K562 (cell line): ENCODE data around the gene CLIP4. TPM values are rescaled to one million over a fixed set of nuclear protein-coding genes. Genes with fewer than 3 reads are reported as not detected.

Experiments
- ATAC-seq: fragments of 200-7000 bp; cut with Tn5 transposase; 3 replicates; pipeline ENCODE4 v1.9.1; 2020; ENCODE audit warnings: moderate library complexity
- BruUV-seq: library from RNA; stranded (reverse); fragments of 400-500 nt; replicated peaks from 2 replicates; lab custom pipeline; 2021; lab: Mats Ljungman, UMichigan
- CTCF ChIA-PET: fragments of 300-600 bp; formaldehyde crosslinking; extraction: SDS; loops from one replicate; lab custom pipeline; 2021; ENCODE audit warnings: low intra/inter-chr PET ratio; lab: Yijun Ruan, JAX
- POLR2A ChIA-PET: fragments of 300-600, 350-650 bp; sonication (Branson Sonifier 250); formaldehyde crosslinking; extraction: SDS; loops from one replicate; lab custom pipeline; 2021; ENCODE audit warnings: antibody characterized with exemption, inconsistent platforms; lab: Yijun Ruan, JAX
- DNase-seq, 4 experiments: peaks; one replicate each; pipeline versions ENCODE4 v3.0.0 to v3.0.0-alpha.2; 2011 to 2018; ENCODE audit warnings: low spot score in 3 of 4, mixed read lengths in 3 of 4; ENCODE audit errors: extremely low read depth in 1 of 4
- FAIRE-seq: peaks from 2 replicates; lab custom pipeline; 2011; peaks lifted over from hg19 to GRCh38; lab: Jason Lieb, UNC
- H2AFZ ChIP-seq: 2 replicates; pipeline ENCODE4 v1.6.0; 2011; ENCODE audit warnings: low read depth, low read length, control low read depth, inconsistent platforms
- H3K27ac ChIP-seq: fragments of 200-600 bp; 3 replicates; pipeline ENCODE4 v1.8.0; 2011; ENCODE audit warnings: low read depth, mild to moderate bottlenecking, control low read depth, inconsistent platforms, low read length, moderate library complexity, mixed read lengths; ENCODE audit errors: extremely low read depth
- H3K27me3 ChIP-seq, 2 experiments: fragments of 300-600 bp in 1 of 2; 2 replicates in 1 of 2; 3 replicates in 1 of 2; pipeline versions ENCODE4 v1.6.0 to v1.8.0; 2011; ENCODE audit warnings: inconsistent platforms in 2 of 2, low read length in 2 of 2, mild to moderate bottlenecking in 1 of 2, mixed read lengths in 1 of 2, moderate library complexity in 1 of 2; ENCODE audit not compliant: control insufficient read depth in 2 of 2, insufficient read depth in 2 of 2
- H3K36me3 ChIP-seq: fragments of 300-600 bp; 3 replicates; pipeline ENCODE4 v1.8.0; 2011; ENCODE audit warnings: mild to moderate bottlenecking, low read length, inconsistent platforms; ENCODE audit not compliant: control insufficient read depth, insufficient read depth
- H3K4me1 ChIP-seq, 2 experiments: fragments of 200-600 bp in 1 of 2; replicated peaks in 1 of 2; 2 replicates in 1 of 2; 3 replicates in 1 of 2; pipeline versions ENCODE4 v1.5.1 to v1.8.0; 2011; ENCODE audit warnings: inconsistent platforms in 2 of 2, low read length in 2 of 2, mild to moderate bottlenecking in 1 of 2, mixed read lengths in 1 of 2, moderate library complexity in 1 of 2; ENCODE audit not compliant: control insufficient read depth in 2 of 2, insufficient read depth in 2 of 2
- H3K4me2 ChIP-seq: 2 replicates; pipeline ENCODE4 v1.6.1; 2011; ENCODE audit warnings: low read length, control low read depth, inconsistent platforms, mixed read lengths; ENCODE audit not compliant: insufficient read depth
- H3K4me3 ChIP-seq: fragments of 200-600 bp; sonication (generic), shearing (Covaris generic); 2 replicates; pipeline ENCODE4 v1.5.1; 2016; ENCODE audit warnings: control low read depth, inconsistent platforms
- H3K79me2 ChIP-seq: fragments of 200-600 bp; 3 replicates; pipeline ENCODE4 v1.8.0; 2011; ENCODE audit warnings: low read length, inconsistent platforms; ENCODE audit not compliant: control insufficient read depth, insufficient read depth
- H3K9ac ChIP-seq, 2 experiments: 2 replicates each; pipeline versions ENCODE4 v1.6.0 to v1.6.1; 2011; ENCODE audit warnings: low read depth in 2 of 2, low read length in 2 of 2, control low read depth in 1 of 2, inconsistent platforms in 1 of 2, mild to moderate bottlenecking in 1 of 2, mixed read lengths in 1 of 2; ENCODE audit not compliant: insufficient read depth in 1 of 2
- H3K9me1 ChIP-seq: one replicate; pipeline ENCODE4 v1.6.0; 2011; ENCODE audit warnings: inconsistent platforms, mild to moderate bottlenecking, low read length, moderate library complexity; ENCODE audit not compliant: control insufficient read depth, insufficient read depth
- H3K9me3 ChIP-seq: replicated peaks from 2 replicates; pipeline ENCODE4 v1.5.1; 2011; ENCODE audit warnings: low read depth, low read length, inconsistent platforms; ENCODE audit not compliant: control insufficient read depth, insufficient read depth
- H4K20me1 ChIP-seq: replicated peaks from 2 replicates; pipeline ENCODE4 v1.6.1; 2011; ENCODE audit warnings: low read length, inconsistent platforms, mixed read lengths; ENCODE audit not compliant: control insufficient read depth, insufficient read depth
- CEBPB ChIP-seq: fragments of 450-650 bp; IDR thresholded peaks from 2 replicates; pipeline ENCODE4 v1.6.1; 2016; ENCODE audit warnings: missing genetic modification characterization, missing compliant biosample characterization
- CEBPG ChIP-seq, 3 experiments: fragments of 200-800 bp in 1 of 3; sonication (Bioruptor generic) in 1 of 3; sonication (generic) in 1 of 3; formaldehyde crosslinking in 1 of 3; IDR thresholded peaks in 2 of 3; conservative IDR thresholded peaks in 1 of 3; 2 replicates each; pipeline versions ENCODE4 v1.6.1 to v1.8.0; 2016 to 2022; ENCODE audit warnings: missing compliant biosample characterization in 2 of 3, missing genetic modification characterization in 2 of 3, mild to moderate bottlenecking in 1 of 3, missing genetic modification reagents in 1 of 3
- FOXA1 ChIP-seq: fragments of 450-650 bp; IDR thresholded peaks from 2 replicates; pipeline ENCODE4 v1.6.1; 2016; ENCODE audit warnings: mild to moderate bottlenecking, borderline replicate concordance
- FOXJ3 ChIP-seq: sonication (generic); formaldehyde crosslinking; IDR thresholded peaks from 2 replicates; pipeline ENCODE4 v1.4.0; 2020; ENCODE audit warnings: mild to moderate bottlenecking, missing genetic modification reagents
- NCOA1 ChIP-seq: fragments of 450-650 bp; IDR thresholded peaks from 2 replicates; pipeline ENCODE4 v1.6.1; 2016; ENCODE audit warnings: low read depth
- NR2F6 ChIP-seq: fragments of 450-650 bp; formaldehyde crosslinking; IDR thresholded peaks from 2 replicates; pipeline ENCODE4 v1.4.0; 2020; ENCODE audit warnings: mild to moderate bottlenecking
- PYGO2 ChIP-seq: fragments of 450-650 bp; IDR thresholded peaks from 2 replicates; pipeline ENCODE4 v1.6.1; 2016; ENCODE audit warnings: mild to moderate bottlenecking, missing genetic modification characterization, moderate library complexity, missing compliant biosample characterization
- XRCC3 ChIP-seq: fragments of 450-650 bp; IDR thresholded peaks from 2 replicates; pipeline ENCODE4 v1.6.1; 2017; ENCODE audit warnings: mild to moderate bottlenecking, moderate library complexity
- ZBTB17 ChIP-seq: fragments of 450-650 bp; formaldehyde crosslinking; IDR thresholded peaks from 2 replicates; pipeline ENCODE4 v1.4.0; 2020; ENCODE audit warnings: mild to moderate bottlenecking
- ZNF431 ChIP-seq: sonication (generic); formaldehyde crosslinking; IDR thresholded peaks from 2 replicates; pipeline ENCODE4 v1.8.0; 2022; ENCODE audit warnings: mild to moderate bottlenecking, missing genetic modification reagents
- ZNF699 ChIP-seq: fragments of 250-450 bp; sonication (Bioruptor Pico); IDR thresholded peaks from 2 replicates; pipeline ENCODE4 v1.8.0; 2021; ENCODE audit warnings: mild to moderate bottlenecking, moderate library complexity; ENCODE audit not compliant: insufficient replicate concordance
- ZNF75A ChIP-seq: fragments of 450-650 bp; formaldehyde crosslinking; IDR thresholded peaks from 2 replicates; pipeline ENCODE4 v1.4.0; 2020; ENCODE audit warnings: mild to moderate bottlenecking
- WGBS: fragments of 100-300 bp; shearing (Covaris generic); methylation state at CpG from one replicate; pipeline ENCODE4 v1.1.6; 2016; ENCODE audit warnings: low coverage, mixed read lengths; ENCODE audit not compliant: insufficient coverage; ENCODE audit errors: missing lambda C conversion rate; 5-methylcytosine and 5-hydroxymethylcytosine counted together
- in situ Hi-C: fragments of 300-500 bp; cut with MboI; formaldehyde crosslinking; loops from 4 replicates; pipeline ENCODE4 v1.15.0; 2018; ENCODE audit warnings: inconsistent platforms, mixed read lengths
- intact Hi-C: fragments of 100-400 bp; cut with micrococcal nuclease; formaldehyde crosslinking; loops from 2 replicates; pipeline ENCODE4 v1.14.2; 2022
- polyA plus RNA-seq, 8 experiments: library from polyadenylated mRNA; depleted of rRNA in 4 of 8; stranded (reverse) in 5 of 8; unstranded in 3 of 8; fragments of >200 nt; fragmentation: Nextera tagmentation in 2 of 8; fragmentation: Illumina TruSeq in 1 of 8; extraction: Ambion mirVana in 2 of 8; extraction: Trizol in 1 of 8; gene quantifications; 2 replicates each; pipeline versions ENCODE4 v1.2.1 to v1.2.3, GENCODE V29; 2011 to 2014; ENCODE audit warnings: inconsistent platforms in 1 of 8, missing spikeins in 1 of 8
- total RNA-seq, 7 experiments: library from RNA; depleted of rRNA in 6 of 7; stranded (reverse); fragments of >200 nt in 6 of 7; fragmentation: Illumina TruSeq in 2 of 7; extraction: Trizol in 2 of 7; gene quantifications; 2 replicates each; pipeline versions ENCODE4 v1.2.1 to v1.2.3, GENCODE V29; 2011 to 2021; ENCODE audit warnings: low replicate concordance in 1 of 7
- TF ChIP-seq, protein P1 (sequence below): fragments of 250-450 bp; sonication (Bioruptor Pico); IDR thresholded peaks from 2 replicates; pipeline ENCODE4 v1.9.0; 2021; ENCODE audit warnings: mild to moderate bottlenecking
- TF ChIP-seq, protein P2 (sequence below), 3 experiments: IDR thresholded peaks in 2 of 3; conservative IDR thresholded peaks in 1 of 3; 2 replicates each; pipeline ENCODE4 v1.5.1; 2011 to 2012; ENCODE audit warnings: low read length in 3 of 3, mild to moderate bottlenecking in 3 of 3, control low read depth in 2 of 3, improper control_type of control experiment in 1 of 3, inconsistent platforms in 1 of 3, low read depth in 1 of 3, mixed read lengths in 1 of 3, moderate library complexity in 1 of 3; ENCODE audit not compliant: insufficient read depth in 2 of 3

Gene CLIP4
- total and polyA plus RNA-seq, 9 of the 15 experiments (the other 6 are each of a cell fraction or from before 2014, with no cell fraction given): 0.03 to 0.38 (median 0.13) TPM; not detected in 5

DNA sequence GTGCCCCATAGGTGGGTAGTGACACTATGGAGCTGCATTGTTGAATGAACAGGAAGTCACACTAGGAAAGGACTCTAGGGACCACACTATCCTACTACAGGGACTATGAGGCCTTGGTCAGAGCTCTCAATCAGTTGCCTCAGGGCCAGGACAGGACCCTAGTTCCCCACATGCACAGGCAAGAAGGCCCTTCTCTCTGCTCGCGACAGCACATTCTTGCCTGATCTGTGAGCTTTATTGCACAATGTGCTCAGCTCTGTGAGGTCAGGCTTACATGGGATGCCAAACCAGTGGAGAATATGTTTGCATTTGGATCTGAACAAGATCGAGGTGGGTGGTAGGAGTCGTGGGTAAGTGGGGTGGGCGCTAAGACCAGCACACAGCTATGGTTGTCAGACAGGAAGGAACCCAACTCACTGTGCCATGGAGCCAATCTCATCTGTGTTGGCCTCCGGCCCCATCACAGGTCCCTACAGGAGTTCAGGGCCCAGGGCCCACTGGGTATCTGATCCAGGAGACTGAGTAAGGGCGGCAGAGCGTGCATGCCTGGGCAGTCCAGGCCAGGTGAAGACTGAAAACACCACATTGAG is 48.8 kb upstream of the CLIP4 start:
- Histone ChIP-seq H3K27ac (no peak overlapping the region), H3K27me3 (peaks cover 16 to 68% of the 10 kb centered on the region in 2 experiments; a peak in 4 of 5 replicates), H3K4me2 (no peak overlapping the region), H3K36me3 (no peaks in the 10 kb centered on the region), H3K9me3 (no peaks in the 10 kb centered on the region), H3K4me1 (no peaks in the 10 kb centered on the region), H3K9me1 (no peaks in the 10 kb centered on the region), H3K9ac (no peak overlapping the region), H3K4me3 (no peak overlapping the region), H2AFZ (no peak overlapping the region), H4K20me1 (no peaks in the 10 kb centered on the region), H3K79me2 (no peaks in the 10 kb centered on the region)
- TF ChIP-seq CEBPG (CRISPR knock-in tag; IDR thresholded peaks at IDR 0.05) (no peak), CEBPG (tag; conservative IDR thresholded peaks at IDR 0.05 in 1 of 2, IDR thresholded peaks at IDR 0.05 in 1 of 2) (0 out of 4 replicates have a peak, but pooled peaks of 1 of the 2 experiments have one; percentile 17), ZBTB17 (CRISPR knock-in tag) (no peak), CEBPB (0 out of 2 replicates have a peak, but pooled peaks have one; percentile 35)
- ChIA-PET CTCF (no interaction called here), POLR2A (no interaction called here)
- no peak for DNase-seq
- in situ Hi-C loops: no loop called here
- no peak for FAIRE-seq
- ATAC-seq: no peak
- intact Hi-C loops: no loop called here
- no TSS peak for BruUV-seq
- WGBS: 0% methylated on average over 8 of the region's 8 CpGs

DNA sequence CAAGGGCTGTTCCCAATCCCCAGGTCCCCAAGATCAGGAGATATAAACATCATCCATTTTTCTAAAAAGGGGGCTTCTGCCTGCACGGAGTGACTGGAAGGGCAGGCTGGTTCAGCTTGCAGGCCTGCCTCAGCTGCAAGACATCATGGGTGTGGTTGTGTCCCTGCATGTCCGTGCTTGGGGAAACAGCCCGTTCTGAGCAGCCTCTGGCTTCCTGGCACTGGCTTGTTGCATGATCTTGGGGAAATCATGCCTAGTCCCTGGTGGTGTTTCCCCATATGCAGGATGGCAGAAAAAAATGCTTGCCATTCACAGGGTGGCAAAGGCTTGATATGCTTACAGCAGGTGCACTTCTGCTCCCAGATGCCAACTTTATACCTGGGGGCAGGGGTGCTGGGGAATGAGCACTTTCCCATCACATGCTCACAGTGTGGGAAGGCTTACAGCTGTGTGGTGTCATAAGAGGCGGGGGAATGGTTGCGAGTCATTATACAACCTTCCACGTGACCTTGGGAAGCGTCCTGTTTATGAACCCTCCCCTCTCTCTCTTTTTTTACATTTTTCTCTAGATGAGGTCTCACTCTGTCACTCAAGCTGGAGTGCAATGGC is 48.1 kb upstream of the CLIP4 start:
- H2AFZ ChIP-seq: no peak overlapping the region
- no peak for DNase-seq
- no peak overlapping the region for H3K4me3 ChIP-seq
- intact Hi-C loops (no loop called here), in situ Hi-C loops (no loop called here)
- ChIA-PET CTCF (no interaction called here), POLR2A (no interaction called here)
- H3K79me2 ChIP-seq: no peaks in the 10 kb centered on the region
- no peaks in the 10 kb centered on the region for H3K36me3 ChIP-seq
- H3K4me1 ChIP-seq: no peaks in the 10 kb centered on the region
- H3K4me2 ChIP-seq: no peak overlapping the region
- BruUV-seq: no TSS peak
- no peak overlapping the region for H3K27ac ChIP-seq
- H3K9me3 ChIP-seq: no peaks in the 10 kb centered on the region
- H4K20me1 ChIP-seq: no peaks in the 10 kb centered on the region
- no peak for FAIRE-seq
- no peak for ATAC-seq
- peaks cover 11 to 72% of the 10 kb centered on the region in 2 experiments; a peak in 4 of 5 replicates for H3K27me3 ChIP-seq
- no peak overlapping the region for H3K9ac ChIP-seq
- WGBS: 4% methylated on average over 7 of the region's 7 CpGs
- no peaks in the 10 kb centered on the region for H3K9me1 ChIP-seq
- TF ChIP-seq, protein P1, sequence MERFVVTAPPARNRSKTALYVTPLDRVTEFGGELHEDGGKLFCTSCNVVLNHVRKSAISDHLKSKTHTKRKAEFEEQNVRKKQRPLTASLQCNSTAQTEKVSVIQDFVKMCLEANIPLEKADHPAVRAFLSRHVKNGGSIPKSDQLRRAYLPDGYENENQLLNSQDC (CRISPR knock-in tag): no peak
- TF ChIP-seq FOXA1 (no peak), ZNF75A (CRISPR knock-in tag) (no peak), ZNF699 (CRISPR knock-in tag) (no peak), PYGO2 (no peak), NCOA1 (no peak), XRCC3 (no peak), ZNF431 (no peak), FOXJ3 (CRISPR knock-in tag) (no peak), NR2F6 (CRISPR knock-in tag) (no peak)
- TF ChIP-seq, protein P2, sequence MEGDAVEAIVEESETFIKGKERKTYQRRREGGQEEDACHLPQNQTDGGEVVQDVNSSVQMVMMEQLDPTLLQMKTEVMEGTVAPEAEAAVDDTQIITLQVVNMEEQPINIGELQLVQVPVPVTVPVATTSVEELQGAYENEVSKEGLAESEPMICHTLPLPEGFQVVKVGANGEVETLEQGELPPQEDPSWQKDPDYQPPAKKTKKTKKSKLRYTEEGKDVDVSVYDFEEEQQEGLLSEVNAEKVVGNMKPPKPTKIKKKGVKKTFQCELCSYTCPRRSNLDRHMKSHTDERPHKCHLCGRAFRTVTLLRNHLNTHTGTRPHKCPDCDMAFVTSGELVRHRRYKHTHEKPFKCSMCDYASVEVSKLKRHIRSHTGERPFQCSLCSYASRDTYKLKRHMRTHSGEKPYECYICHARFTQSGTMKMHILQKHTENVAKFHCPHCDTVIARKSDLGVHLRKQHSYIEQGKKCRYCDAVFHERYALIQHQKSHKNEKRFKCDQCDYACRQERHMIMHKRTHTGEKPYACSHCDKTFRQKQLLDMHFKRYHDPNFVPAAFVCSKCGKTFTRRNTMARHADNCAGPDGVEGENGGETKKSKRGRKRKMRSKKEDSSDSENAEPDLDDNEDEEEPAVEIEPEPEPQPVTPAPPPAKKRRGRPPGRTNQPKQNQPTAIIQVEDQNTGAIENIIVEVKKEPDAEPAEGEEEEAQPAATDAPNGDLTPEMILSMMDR (IDR thresholded peaks at IDR 0.05 in 2 of 3, conservative IDR thresholded peaks at IDR 0.05 in 1 of 3; ENCODE audit: insufficient read depth in 2 of 3, low read depth in 1 of 3, low read length in 3 of 3): no peak
